HL-60 (cell line): ENCODE data around the gene ST6GALNAC3.

ENCODE experiments used
- CTCF ChIP-seq: IDR thresholded peaks from one replicate; pipeline ENCODE4 v1.5.1; 2011; ENCODE audit warnings: low read length, control low read depth, inconsistent platforms; ENCODE audit not compliant: insufficient read depth
- GABPA ChIP-seq: IDR thresholded peaks from 2 replicates; pipeline ENCODE4 v1.6.1; 2012; ENCODE audit warnings: low read depth
- POLR2AphosphoS5 ChIP-seq: IDR thresholded peaks from 2 replicates; pipeline ENCODE4 v1.6.1; 2012; ENCODE audit warnings: low read depth

DNA sequence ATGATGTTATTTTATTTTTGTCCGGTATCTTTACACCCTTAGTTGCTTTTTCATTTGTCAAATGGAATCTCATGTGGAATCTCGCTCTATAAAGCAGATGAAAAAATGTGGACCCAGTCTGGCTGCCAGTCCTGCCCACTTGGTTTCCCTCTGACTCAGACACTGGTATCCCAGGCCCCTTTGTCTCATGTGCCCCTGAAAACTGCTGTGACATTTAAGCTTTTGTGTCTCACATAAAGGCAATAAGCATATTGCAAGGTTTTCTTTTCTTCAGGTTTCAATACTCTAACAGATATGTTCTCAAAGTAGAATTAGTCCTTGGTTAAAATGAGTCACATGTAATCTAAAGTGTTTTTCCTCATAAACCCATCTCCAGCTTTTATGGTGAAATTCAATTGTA lies 183.3 kb downstream of the ST6GALNAC3 start:
- no peak for TF ChIP-seq POLR2AphosphoS5
- no peak for TF ChIP-seq CTCF
- TF ChIP-seq GABPA = no peak
